ENCODE data around the gene FAM240A.

Gene FAM240A

DNA sequence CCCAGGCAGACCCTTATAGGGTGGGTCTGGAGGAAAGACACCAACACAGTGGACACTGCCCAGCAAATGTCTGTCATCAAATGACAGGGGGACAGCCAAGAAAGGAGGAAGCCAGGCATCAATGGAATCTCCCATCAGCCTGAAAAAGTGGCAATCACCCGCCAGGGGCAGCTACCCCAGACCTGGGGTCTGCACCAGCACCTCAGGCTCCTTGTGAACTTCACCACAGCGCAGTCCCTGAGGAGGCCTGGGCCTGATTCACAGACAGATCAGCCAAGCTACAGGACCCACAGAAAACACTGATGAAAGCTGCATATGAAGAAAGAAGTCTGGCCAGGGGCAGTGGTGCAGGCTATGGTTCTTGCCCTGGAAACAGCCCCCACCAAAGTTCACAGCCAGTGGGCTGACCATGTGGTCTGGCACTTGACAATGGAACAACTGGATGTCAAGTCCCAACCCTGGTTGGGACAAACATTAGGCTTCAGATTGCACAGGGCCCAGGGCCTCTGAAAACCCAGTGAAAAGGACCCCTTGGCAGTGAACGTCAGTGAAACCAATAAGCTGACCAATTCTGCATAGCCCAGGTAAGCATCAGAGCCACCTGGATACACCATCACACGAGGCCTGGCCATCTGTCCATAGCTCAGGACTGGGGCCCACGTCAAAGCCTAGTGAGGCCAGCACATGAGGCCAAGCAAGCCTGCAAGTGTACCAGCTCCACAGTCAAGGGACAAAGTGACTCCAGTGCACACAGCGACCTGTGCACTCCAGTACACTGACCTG lies 52.1 kb downstream of the FAM240A start:
- DNase-seq: no peak

DNA sequence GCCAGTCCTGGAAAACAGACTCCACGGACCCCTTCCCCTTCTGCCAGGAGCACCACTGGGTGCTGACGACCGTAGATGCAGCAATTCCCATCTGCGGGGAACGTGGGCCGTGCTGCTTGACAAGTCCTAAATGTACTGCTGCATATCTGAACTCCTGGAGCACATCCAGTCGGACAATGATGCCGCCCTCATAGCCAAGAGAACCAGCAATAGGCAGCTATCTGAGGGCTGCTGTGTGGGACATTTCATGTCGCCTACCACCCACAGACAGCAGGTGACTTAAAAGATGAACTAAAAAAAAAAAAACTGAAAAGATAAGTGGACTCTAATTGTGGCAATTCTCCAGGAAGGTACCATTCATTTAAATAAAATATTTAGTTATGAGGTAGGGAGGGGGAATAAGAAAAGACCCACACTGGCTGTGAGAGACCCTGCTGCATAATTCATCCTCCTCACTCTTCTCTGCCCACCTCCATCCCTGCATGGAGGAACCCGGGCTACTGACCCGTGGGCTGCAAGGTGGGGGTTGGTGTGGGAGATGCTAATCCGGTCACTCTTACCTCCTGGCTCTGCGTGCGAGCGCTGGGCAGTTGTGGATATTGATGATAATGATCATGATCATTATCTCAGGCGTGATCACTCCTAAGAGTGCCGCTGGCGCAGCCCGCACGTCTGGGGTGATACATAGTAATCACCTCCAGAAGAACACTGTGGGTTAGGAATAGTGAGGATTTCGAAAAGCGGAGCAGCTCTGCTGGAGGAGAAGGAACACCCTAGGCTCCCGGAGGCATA lies 52.8 kb downstream of the FAM240A start:
- DNase-seq: no peak

DNA sequence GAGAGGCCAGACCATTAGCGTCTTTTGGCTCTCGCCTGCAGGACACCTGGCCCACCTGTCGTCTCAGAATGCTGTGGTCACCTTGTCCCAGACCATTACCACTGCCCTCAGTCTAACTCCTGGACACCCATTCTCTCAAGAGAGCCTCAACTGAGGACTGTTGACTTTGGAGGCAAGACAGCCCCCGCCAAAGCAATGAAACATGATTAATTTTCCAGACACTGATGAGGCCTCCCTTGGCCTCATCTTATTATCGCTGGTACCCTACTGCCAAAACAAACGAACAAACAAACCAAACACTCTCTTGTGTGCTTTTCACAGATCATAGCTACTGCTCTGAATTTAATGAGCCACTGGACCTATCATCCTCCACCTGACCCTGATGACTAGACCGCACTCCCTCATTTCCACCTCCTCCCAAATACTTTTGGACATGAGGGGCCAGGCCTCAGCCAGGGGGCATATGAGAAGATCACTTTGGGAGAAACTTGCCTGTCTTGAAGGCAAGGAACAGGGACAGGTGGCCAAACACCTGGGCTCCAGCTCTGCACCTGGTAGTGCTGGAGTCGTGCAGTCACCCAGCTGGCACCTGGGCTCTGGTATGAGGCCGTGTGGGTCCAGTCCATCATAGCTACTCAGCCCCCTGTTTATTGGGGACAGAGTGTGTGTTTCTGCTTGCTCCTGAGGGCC lies 53.6 kb downstream of the FAM240A start:
- no peak for DNase-seq

GRCh38 chr3:46666453-46666845 lies 54.1 kb downstream of the FAM240A start:
- DNase-seq: no peak

DNA sequence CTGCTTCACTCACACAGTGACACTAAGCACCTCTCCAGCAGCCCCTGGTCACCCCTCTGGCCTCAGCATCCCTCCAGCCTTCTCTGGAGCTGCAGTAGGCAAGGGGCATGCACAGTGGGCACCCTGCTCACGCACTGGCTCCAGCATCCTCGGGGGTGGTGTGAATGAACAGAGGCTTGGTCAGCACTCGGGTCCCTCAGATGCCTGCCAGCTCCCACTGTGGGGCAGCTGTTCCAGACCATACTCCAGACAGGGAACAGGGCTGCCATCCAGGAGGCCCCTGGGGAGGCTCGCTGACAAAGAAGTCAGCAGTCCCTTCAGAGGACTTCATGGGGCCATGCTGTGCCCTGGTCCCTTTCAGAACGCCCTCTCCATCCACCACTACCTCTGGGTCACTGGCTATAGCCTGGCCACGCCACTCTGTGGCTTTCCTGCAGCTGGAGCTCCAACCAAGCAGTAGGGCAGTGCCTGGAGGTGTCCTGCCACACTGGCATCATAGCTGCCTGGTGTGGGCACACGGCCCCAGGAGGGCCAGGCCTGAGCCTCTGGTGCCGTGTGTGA lies 54.8 kb downstream of the FAM240A start:
- no peak for DNase-seq

DNA sequence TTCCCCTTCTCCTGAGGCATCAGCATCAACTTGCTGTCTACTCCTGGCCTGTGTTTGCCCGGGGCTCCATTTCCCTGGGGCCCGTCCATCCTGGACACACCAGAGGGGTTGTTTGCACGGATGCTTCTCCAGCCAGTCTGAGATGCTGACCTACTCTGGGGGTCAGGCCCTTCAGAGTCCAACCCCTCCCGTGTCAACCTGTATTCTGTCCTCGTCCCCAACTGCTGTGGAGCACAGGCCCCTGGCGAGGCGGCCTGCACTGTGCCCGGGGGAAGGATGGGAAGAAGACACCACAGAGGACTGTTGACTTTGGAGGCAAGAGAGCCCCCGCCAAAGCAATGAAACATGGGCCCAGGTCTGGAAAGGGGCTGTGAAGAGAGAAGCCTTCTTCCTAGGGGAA lies 55.3 kb downstream of the FAM240A start:
- no peak for DNase-seq

DNA sequence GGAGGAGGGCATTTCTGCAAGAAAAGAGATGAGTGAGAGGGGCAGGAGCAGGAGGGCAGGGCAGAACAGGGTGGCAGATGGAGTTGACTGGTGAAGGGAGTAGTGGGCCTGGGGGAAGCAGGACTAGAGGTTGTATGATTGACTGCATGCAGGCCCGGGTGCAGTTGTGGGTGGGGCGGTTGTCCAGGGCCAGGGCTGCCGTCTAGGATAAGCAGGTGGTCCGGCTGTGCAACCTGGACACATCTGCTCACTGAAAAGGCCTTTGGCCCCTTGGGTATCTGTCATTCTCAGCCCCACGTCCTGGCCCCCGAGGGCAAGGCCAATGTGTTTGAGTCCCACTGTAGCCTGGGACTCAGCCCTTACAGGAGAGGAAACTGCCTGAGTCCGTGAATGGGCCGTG lies 55.8 kb downstream of the FAM240A start:
- no peak for DNase-seq

GRCh38 chr3:46668591-46668990 lies 56.3 kb downstream of the FAM240A start:
- DNase-seq: no peak

DNA sequence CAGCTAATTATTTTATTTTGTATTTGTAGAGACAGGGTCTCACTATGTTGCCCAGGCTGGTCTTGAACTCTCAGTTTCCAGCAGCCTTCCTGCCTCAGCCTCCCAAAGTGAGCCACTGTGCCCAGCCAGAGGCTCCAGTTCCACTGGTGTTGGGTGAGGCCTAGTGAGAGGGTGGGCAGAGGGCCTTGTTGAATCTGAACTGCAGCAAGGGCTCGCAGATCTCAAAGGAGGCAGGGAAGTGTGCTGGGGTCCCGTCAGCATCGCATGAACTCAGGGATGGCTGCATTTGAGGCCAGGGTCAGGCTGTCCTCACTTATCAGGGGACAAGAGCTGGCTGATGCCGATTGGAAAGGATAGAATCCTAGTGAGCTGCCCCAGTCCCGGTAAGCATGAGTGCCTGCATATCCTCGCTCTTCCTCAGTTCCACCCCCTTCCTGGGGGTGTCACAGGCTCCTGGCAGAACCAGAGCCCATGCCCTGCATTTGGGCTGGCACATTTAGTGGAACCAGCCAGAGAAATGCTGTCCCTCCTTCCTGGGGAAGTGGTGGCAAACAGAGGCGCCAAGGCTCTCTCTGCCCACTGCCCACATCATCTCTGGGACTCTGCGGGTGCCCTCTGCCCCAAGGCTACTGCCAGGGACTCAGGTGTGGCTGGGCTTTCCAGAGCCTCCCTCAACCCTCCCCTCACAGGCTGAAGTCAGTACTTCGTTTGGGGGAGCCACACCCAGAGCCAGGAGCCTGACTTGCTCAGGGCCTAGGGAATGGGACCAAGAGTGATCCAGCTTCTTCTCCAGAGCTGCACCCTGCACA lies 57.1 kb downstream of the FAM240A start:
- no peak for DNase-seq

GRCh38 chr3:46670000-46670890 lies 57.9 kb downstream of the FAM240A start:
- DNase-seq: no peak

- no peak for DNase-seq
Measured at GRCh38 chr3:46670891-46671427, 58.6 kb downstream of the FAM240A start.

DNA sequence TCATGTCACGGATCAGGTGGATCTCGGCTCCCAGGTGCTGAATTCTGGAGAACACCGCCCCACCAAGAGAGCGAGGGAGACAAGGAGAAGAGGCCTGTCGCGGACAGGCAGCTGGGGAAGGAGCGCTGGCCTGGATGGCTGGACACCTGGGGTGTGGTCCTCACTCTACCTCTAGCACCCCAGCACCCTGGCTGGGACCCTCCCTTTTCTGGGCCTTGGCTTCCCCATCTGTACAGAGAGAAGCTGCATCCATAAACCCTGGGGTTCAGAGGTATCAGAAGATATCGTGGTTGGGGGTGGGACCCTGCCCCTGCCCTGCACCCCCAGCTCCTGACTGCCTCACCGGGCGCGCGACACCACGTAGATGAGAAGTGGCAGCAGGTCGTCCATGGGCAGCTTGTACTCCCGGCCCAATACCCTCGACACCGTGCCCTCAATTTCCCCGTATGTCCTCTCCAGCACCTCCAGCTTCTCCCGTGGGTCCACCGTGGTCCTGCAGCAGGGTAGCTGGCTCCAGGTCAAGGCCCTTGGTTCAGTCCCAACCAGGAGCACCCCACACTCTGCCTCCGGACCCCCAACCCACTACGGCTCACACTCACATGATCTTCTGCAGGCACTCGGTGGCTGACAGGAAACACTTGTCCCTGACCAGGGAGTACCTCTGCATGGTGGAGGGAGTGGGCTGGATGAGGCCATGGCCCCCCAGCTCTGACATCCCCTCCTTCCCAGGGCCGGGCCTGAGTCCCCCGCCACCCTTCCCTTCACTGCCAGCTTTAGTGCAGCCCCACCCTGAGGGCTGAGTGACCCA lies 59.4 kb downstream of the FAM240A start:
- DNase-seq: no peak

GRCh38 chr3:46672349-46672695 lies 60.0 kb downstream of the FAM240A start:
- DNase-seq: no peak

- no peak for DNase-seq
Measured at GRCh38 chr3:46673151-46674030, 61.1 kb downstream of the FAM240A start.

- no peak for DNase-seq
Measured at GRCh38 chr3:46674031-46674845, 61.9 kb downstream of the FAM240A start.

- no peak for DNase-seq
Measured at GRCh38 chr3:46675426-46675825, 63.1 kb downstream of the FAM240A start.

All from stimulated activated CD4-positive, alpha-beta T cell treated with anti-CD3 and anti-CD28 coated beads, Interleukin-4, amount 100 ng/mL, for 4 hours (primary cell).